ENCODE results near the gene SPACA4.

SPACA4 gene

GRCh38 chr19:48639483-48640375 is 33.2 kb downstream of the SPACA4 start:
- H3K9me3 Mint-ChIP-seq, result no peaks in the 10 kb centered on the region
- peaks cover 12% of the 10 kb centered on the region for H3K36me3 Mint-ChIP-seq (ENCODE audit: low read depth)
- TF ChIP-seq, protein P1, sequence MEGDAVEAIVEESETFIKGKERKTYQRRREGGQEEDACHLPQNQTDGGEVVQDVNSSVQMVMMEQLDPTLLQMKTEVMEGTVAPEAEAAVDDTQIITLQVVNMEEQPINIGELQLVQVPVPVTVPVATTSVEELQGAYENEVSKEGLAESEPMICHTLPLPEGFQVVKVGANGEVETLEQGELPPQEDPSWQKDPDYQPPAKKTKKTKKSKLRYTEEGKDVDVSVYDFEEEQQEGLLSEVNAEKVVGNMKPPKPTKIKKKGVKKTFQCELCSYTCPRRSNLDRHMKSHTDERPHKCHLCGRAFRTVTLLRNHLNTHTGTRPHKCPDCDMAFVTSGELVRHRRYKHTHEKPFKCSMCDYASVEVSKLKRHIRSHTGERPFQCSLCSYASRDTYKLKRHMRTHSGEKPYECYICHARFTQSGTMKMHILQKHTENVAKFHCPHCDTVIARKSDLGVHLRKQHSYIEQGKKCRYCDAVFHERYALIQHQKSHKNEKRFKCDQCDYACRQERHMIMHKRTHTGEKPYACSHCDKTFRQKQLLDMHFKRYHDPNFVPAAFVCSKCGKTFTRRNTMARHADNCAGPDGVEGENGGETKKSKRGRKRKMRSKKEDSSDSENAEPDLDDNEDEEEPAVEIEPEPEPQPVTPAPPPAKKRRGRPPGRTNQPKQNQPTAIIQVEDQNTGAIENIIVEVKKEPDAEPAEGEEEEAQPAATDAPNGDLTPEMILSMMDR (IDR thresholded peaks at IDR 0.05), result no peak
- peak overlapping the region; percentile 86 for H3K27ac Mint-ChIP-seq
- H3K4me3 Mint-ChIP-seq, result no peak overlapping the region
- peaks cover 7% of the 10 kb centered on the region for H3K27me3 Mint-ChIP-seq (ENCODE audit: low read depth, poor library complexity)
- peaks cover 40% of the 10 kb centered on the region for H3K4me1 Mint-ChIP-seq
- DNase-seq, result no peak

DNA sequence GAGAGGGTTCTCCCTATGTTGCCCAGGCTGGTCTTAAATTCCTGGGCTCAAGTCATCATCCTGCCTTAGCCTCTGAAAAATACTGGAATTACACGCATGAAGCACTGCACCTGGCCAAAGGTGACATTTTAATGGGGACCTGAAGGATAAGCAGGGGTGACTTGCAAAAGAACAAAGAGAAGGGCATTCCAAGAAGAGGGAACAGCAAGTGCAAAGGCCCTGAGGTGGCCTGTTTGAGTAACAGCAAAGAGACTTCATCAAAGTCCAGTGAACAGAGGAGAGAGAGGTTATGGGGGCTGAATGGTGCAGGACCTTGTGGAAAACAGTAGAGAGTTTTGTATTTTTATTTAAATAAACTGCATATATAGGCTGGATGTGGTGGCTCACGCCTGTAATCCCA is 35.3 kb downstream of the SPACA4 start:
- Mint-ChIP-seq H3K4me1 (peaks cover 43% of the 10 kb centered on the region), H3K9me3 (no peaks in the 10 kb centered on the region), H3K36me3 (ENCODE audit: low read depth) (peaks cover 12% of the 10 kb centered on the region), H3K27me3 (ENCODE audit: low read depth, poor library complexity) (peaks cover 11% of the 10 kb centered on the region), H3K27ac (no peak overlapping the region), H3K4me3 (no peak overlapping the region)
- TF ChIP-seq, protein P1 (IDR thresholded peaks at IDR 0.05), result no peak
- no peak for DNase-seq

DNA sequence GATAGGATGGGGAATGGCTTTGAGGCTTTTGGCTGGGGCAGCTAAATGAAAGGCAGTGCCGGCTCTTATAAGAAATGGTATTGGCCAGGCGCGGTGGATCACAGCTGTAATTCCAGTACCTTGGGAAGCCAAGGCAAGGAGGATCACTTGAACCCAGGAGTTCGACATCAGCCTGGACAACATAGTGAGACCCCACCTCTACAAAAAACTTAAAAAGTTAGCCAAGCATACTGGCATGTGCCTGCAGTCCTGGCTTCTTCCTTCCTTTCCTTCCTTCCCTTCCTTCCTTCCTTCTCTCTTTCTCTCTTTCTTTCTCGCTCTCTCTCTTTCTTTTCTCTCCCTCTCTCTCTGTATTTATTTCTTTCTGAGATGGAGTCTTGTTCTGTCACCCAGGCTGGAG is 36.3 kb downstream of the SPACA4 start:
- Mint-ChIP-seq H3K27ac (no peak overlapping the region), H3K27me3 (ENCODE audit: low read depth, poor library complexity) (peaks cover 11% of the 10 kb centered on the region), H3K36me3 (ENCODE audit: low read depth) (peaks cover 12% of the 10 kb centered on the region), H3K4me1 (peaks cover 48% of the 10 kb centered on the region), H3K4me3 (no peak overlapping the region), H3K9me3 (no peaks in the 10 kb centered on the region)
- DNase-seq, result no peak
- TF ChIP-seq, protein P1 (IDR thresholded peaks at IDR 0.05), result no peak

- Mint-ChIP-seq H3K36me3 (ENCODE audit: low read depth) (peaks cover under 1% of the 10 kb centered on the region), H3K9me3 (no peaks in the 10 kb centered on the region), H3K4me1 (peaks cover 41% of the 10 kb centered on the region), H3K27ac (no peak overlapping the region), H3K27me3 (ENCODE audit: low read depth, poor library complexity) (peaks cover 11% of the 10 kb centered on the region), H3K4me3 (peak overlapping the region; percentile 92)
- DNase-seq, result no peak
- TF ChIP-seq, protein P1 (IDR thresholded peaks at IDR 0.05), result no peak
These were observed 37.8 kb downstream of the SPACA4 start for GRCh38 chr19:48644355-48644754.

- TF ChIP-seq, protein P1 (IDR thresholded peaks at IDR 0.05), result no peak
- H3K27ac Mint-ChIP-seq, result no peak overlapping the region
- DNase-seq, result peak; percentile 74
- H3K4me3 Mint-ChIP-seq, result peak overlapping the region; percentile 92
- peaks cover 34% of the 10 kb centered on the region for H3K4me1 Mint-ChIP-seq
- H3K27me3 Mint-ChIP-seq (ENCODE audit: low read depth, poor library complexity), result peaks cover 11% of the 10 kb centered on the region
- no peaks in the 10 kb centered on the region for H3K36me3 Mint-ChIP-seq (ENCODE audit: low read depth)
- no peaks in the 10 kb centered on the region for H3K9me3 Mint-ChIP-seq
These were observed 38.5 kb downstream of the SPACA4 start for GRCh38 chr19:48644839-48645619.
